ENCODE results near the gene PTPN6.

DNA sequence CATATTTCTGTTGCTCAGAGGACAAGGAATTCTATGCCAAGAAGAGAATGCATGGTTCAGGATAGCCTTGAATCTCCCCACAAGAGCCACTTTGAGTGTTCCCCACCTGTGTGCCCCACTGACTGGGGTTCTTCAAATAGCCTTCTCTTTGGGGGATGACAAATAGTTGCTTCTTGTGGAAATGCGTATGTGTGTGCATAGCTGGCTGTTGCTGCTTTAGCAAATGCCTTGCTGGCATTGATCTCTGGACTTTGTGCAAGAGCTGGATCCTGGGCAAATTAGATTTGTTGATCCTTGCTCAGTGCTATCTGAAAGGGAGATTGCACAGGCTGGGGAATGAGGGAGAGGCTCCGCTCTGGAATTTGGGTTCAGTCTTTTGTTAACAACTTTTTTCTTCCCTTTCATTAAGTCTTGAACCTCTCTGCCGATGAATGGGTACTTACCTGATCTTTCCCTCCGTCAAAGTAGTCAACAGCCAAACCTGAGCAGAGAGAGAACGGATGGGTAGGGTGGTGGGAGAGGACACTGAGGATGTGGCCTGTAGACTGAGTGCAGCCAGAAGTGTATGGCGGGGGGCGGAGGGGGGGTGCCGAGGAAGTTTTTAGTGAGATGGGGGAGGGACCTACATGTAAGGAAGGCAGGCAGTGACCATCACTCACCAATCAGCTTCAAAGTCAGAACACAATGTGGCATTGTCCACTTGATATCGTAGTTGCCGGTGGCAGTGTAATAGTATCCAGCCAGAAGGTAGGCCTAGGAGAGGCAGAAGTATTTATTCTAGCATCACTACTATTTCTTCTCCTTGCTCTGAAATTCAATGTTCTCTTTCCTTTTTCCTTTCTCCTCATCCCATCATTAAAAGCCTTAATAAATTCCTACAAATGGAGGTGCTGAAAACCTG, 30.2 kb downstream of the PTPN6 start:
- TF ChIP-seq, protein P1, sequence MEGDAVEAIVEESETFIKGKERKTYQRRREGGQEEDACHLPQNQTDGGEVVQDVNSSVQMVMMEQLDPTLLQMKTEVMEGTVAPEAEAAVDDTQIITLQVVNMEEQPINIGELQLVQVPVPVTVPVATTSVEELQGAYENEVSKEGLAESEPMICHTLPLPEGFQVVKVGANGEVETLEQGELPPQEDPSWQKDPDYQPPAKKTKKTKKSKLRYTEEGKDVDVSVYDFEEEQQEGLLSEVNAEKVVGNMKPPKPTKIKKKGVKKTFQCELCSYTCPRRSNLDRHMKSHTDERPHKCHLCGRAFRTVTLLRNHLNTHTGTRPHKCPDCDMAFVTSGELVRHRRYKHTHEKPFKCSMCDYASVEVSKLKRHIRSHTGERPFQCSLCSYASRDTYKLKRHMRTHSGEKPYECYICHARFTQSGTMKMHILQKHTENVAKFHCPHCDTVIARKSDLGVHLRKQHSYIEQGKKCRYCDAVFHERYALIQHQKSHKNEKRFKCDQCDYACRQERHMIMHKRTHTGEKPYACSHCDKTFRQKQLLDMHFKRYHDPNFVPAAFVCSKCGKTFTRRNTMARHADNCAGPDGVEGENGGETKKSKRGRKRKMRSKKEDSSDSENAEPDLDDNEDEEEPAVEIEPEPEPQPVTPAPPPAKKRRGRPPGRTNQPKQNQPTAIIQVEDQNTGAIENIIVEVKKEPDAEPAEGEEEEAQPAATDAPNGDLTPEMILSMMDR (IDR thresholded peaks at IDR 0.05) = no peak
- TF ChIP-seq POLR2A (IDR thresholded peaks at IDR 0.05) (no peak), POLR2AphosphoS5 (IDR thresholded peaks at IDR 0.05) (no peak)

All from suprapubic skin (tissue), 4 donors.